T-helper 17 cell (primary cell): ENCODE data around the gene SLC24A4. TPM values are rescaled to one million over a fixed set of nuclear protein-coding genes. Genes with fewer than 3 reads are reported as not detected.

Experiments
- ATAC-seq: fragments of 150-1000 bp; cut with Tn5 transposase; 2 replicates; pipeline ENCODE4 v1.10.0; 2021; ENCODE audit warnings: mild to moderate bottlenecking, moderate library complexity
- DNase-seq, 3 donors: peaks; one replicate each; pipeline versions ENCODE4 v3.0.0 to v3.0.0-alpha.2; 2020 to 2021
- H3K9me3 ChIP-seq: one replicate; pipeline ENCODE4 v1.7.0; 2013; ENCODE audit warnings: low read length, mild to moderate bottlenecking; ENCODE audit not compliant: control insufficient read depth, poor library complexity, severe bottlenecking
- H3K27ac Mint-ChIP-seq: one replicate; pipeline ENCODE4 v1.8.0; 2022; ENCODE audit warnings: mild to moderate bottlenecking, moderate library complexity, mixed read lengths
- H3K27me3 Mint-ChIP-seq: one replicate; pipeline ENCODE4 v1.8.0; 2022; ENCODE audit warnings: mixed read lengths
- H3K36me3 Mint-ChIP-seq: one replicate; pipeline ENCODE4 v1.8.0; 2022; ENCODE audit warnings: low read depth, mixed read lengths
- H3K4me1 Mint-ChIP-seq: one replicate; pipeline ENCODE4 v1.8.0; 2022; ENCODE audit warnings: mild to moderate bottlenecking, mixed read lengths
- H3K4me3 Mint-ChIP-seq: one replicate; pipeline ENCODE4 v1.8.0; 2022; ENCODE audit warnings: mild to moderate bottlenecking, moderate library complexity, mixed read lengths
- total RNA-seq, 4 donors: library from RNA in 2 of 4; stranded (reverse) in 2 of 4; gene quantifications; one replicate each; pipeline ENCODE4 v1.2.3 and lab custom pipeline; 2022 to 2026

SLC24A4 gene
- total RNA-seq, 2 donors from 2014 or later, result 0.55 to 2.0 TPM

GRCh38 chr14:92465353-92466055 lies 142.5 kb downstream of the SLC24A4 start:
- no peak overlapping the region for H3K4me3 Mint-ChIP-seq
- H3K27ac Mint-ChIP-seq, result no peak overlapping the region
- DNase-seq, result no peak
- peaks cover 6% of the 10 kb centered on the region for H3K9me3 ChIP-seq
- no peaks in the 10 kb centered on the region for H3K36me3 Mint-ChIP-seq
- ATAC-seq, result no peak
- peaks cover 3% of the 10 kb centered on the region for H3K4me1 Mint-ChIP-seq
- H3K27me3 Mint-ChIP-seq, result peaks cover 9% of the 10 kb centered on the region

GRCh38 chr14:92466059-92466458 lies 143.1 kb downstream of the SLC24A4 start:
- ATAC-seq (no peak), DNase-seq (no peak)
- H3K4me1 Mint-ChIP-seq, result peaks cover 3% of the 10 kb centered on the region
- no peak overlapping the region for H3K27ac Mint-ChIP-seq
- H3K36me3 Mint-ChIP-seq, result no peaks in the 10 kb centered on the region
- H3K4me3 Mint-ChIP-seq, result no peak overlapping the region
- peaks cover 9% of the 10 kb centered on the region for H3K27me3 Mint-ChIP-seq
- peaks cover 6% of the 10 kb centered on the region for H3K9me3 ChIP-seq

- Mint-ChIP-seq H3K4me1 (peaks cover 8% of the 10 kb centered on the region), H3K27ac (no peak overlapping the region), H3K4me3 (no peak overlapping the region), H3K27me3 (no peaks in the 10 kb centered on the region), H3K36me3 (no peaks in the 10 kb centered on the region)
- peaks cover 6% of the 10 kb centered on the region for H3K9me3 ChIP-seq
- no peak for ATAC-seq
- DNase-seq, result no peak
These were observed 146.6 kb downstream of the SLC24A4 start for GRCh38 chr14:92469515-92469914.

GRCh38 chr14:92470215-92470614 lies 147.2 kb downstream of the SLC24A4 start:
- H3K36me3 Mint-ChIP-seq, result no peaks in the 10 kb centered on the region
- ATAC-seq, result no peak

GRCh38 chr14:92470811-92471210 lies 147.8 kb downstream of the SLC24A4 start:
- no peak for ATAC-seq
- H3K36me3 Mint-ChIP-seq, result no peaks in the 10 kb centered on the region
- no peak overlapping the region for H3K27ac Mint-ChIP-seq

More at GRCh38 chr14:92470215-92470614, 147.2 kb downstream of the SLC24A4 start:
- Mint-ChIP-seq H3K27ac (no peak overlapping the region), H3K27me3 (no peaks in the 10 kb centered on the region), H3K4me1 (peaks cover 8% of the 10 kb centered on the region), H3K4me3 (no peak overlapping the region)
- H3K9me3 ChIP-seq, result peaks cover 6% of the 10 kb centered on the region
- DNase-seq, result no peak

GRCh38 chr14:92471919-92472318 lies 149.0 kb downstream of the SLC24A4 start:
- Mint-ChIP-seq H3K4me3 (no peak overlapping the region), H3K27ac (no peak overlapping the region), H3K27me3 (no peaks in the 10 kb centered on the region), H3K4me1 (peaks cover 8% of the 10 kb centered on the region), H3K36me3 (no peaks in the 10 kb centered on the region)
- ATAC-seq (no peak), DNase-seq (no peak)
- peaks cover 6% of the 10 kb centered on the region for H3K9me3 ChIP-seq

More at GRCh38 chr14:92470811-92471210, 147.8 kb downstream of the SLC24A4 start:
- H3K4me1 Mint-ChIP-seq, result peaks cover 8% of the 10 kb centered on the region
- no peaks in the 10 kb centered on the region for H3K27me3 Mint-ChIP-seq
- no peak overlapping the region for H3K4me3 Mint-ChIP-seq
- DNase-seq, result no peak
- H3K9me3 ChIP-seq, result peaks cover 6% of the 10 kb centered on the region

GRCh38 chr14:92472860-92473259 lies 149.9 kb downstream of the SLC24A4 start:
- no peaks in the 10 kb centered on the region for H3K9me3 ChIP-seq
- no peaks in the 10 kb centered on the region for H3K36me3 Mint-ChIP-seq
- no peaks in the 10 kb centered on the region for H3K27me3 Mint-ChIP-seq
- H3K4me3 Mint-ChIP-seq, result no peak overlapping the region
- DNase-seq (no peak), ATAC-seq (no peak)
- no peak overlapping the region for H3K27ac Mint-ChIP-seq
- peaks cover 8% of the 10 kb centered on the region for H3K4me1 Mint-ChIP-seq

GRCh38 chr14:92473261-92473968 lies 150.4 kb downstream of the SLC24A4 start:
- no peak overlapping the region for H3K27ac Mint-ChIP-seq
- H3K4me3 Mint-ChIP-seq, result no peak overlapping the region
- no peaks in the 10 kb centered on the region for H3K36me3 Mint-ChIP-seq
- H3K9me3 ChIP-seq, result no peaks in the 10 kb centered on the region
- no peaks in the 10 kb centered on the region for H3K27me3 Mint-ChIP-seq
- H3K4me1 Mint-ChIP-seq, result peaks cover 8% of the 10 kb centered on the region
- no peak for DNase-seq
- no peak for ATAC-seq

- Mint-ChIP-seq H3K27me3 (no peaks in the 10 kb centered on the region), H3K36me3 (no peaks in the 10 kb centered on the region), H3K27ac (no peak overlapping the region), H3K4me3 (no peak overlapping the region), H3K4me1 (peaks cover 8% of the 10 kb centered on the region)
- H3K9me3 ChIP-seq, result no peaks in the 10 kb centered on the region
- no peak for DNase-seq
- ATAC-seq, result no peak
These were observed 151.1 kb downstream of the SLC24A4 start for GRCh38 chr14:92473969-92474535.

GRCh38 chr14:92475037-92475436 lies 152.1 kb downstream of the SLC24A4 start:
- no peaks in the 10 kb centered on the region for H3K36me3 Mint-ChIP-seq
- no peaks in the 10 kb centered on the region for H3K27me3 Mint-ChIP-seq
- ATAC-seq (no peak), DNase-seq (no peak)
- peaks cover 8% of the 10 kb centered on the region for H3K4me1 Mint-ChIP-seq
- H3K9me3 ChIP-seq, result no peaks in the 10 kb centered on the region
- H3K4me3 Mint-ChIP-seq, result no peak overlapping the region
- no peak overlapping the region for H3K27ac Mint-ChIP-seq

- ATAC-seq (no peak), DNase-seq (no peak)
- H3K4me3 Mint-ChIP-seq, result no peak overlapping the region
- H3K36me3 Mint-ChIP-seq, result no peaks in the 10 kb centered on the region
- peaks cover 8% of the 10 kb centered on the region for H3K4me1 Mint-ChIP-seq
- H3K27ac Mint-ChIP-seq, result no peak overlapping the region
- H3K9me3 ChIP-seq, result no peaks in the 10 kb centered on the region
- no peaks in the 10 kb centered on the region for H3K27me3 Mint-ChIP-seq
These were observed 152.7 kb downstream of the SLC24A4 start for GRCh38 chr14:92475451-92476187.

GRCh38 chr14:92480856-92481255 lies 157.9 kb downstream of the SLC24A4 start:
- no peak for ATAC-seq
- Mint-ChIP-seq H3K27ac (no peak overlapping the region), H3K4me1 (no peaks in the 10 kb centered on the region), H3K36me3 (no peaks in the 10 kb centered on the region), H3K4me3 (no peak overlapping the region), H3K27me3 (peaks cover 32% of the 10 kb centered on the region)
- no peaks in the 10 kb centered on the region for H3K9me3 ChIP-seq
- DNase-seq, result no peak

GRCh38 chr14:92481386-92481785 lies 158.4 kb downstream of the SLC24A4 start:
- no peaks in the 10 kb centered on the region for H3K4me1 Mint-ChIP-seq
- no peak overlapping the region for H3K27ac Mint-ChIP-seq
- ATAC-seq, result no peak
- H3K36me3 Mint-ChIP-seq, result no peaks in the 10 kb centered on the region
- H3K27me3 Mint-ChIP-seq, result peaks cover 36% of the 10 kb centered on the region
- no peak overlapping the region for H3K4me3 Mint-ChIP-seq
- H3K9me3 ChIP-seq, result no peaks in the 10 kb centered on the region
- DNase-seq, result no peak
